GM12878 (cell line): ENCODE results near the gene PRKAG2.

Source experiments
- CHD2 ChIP-seq: IDR thresholded peaks from 2 replicates; pipeline ENCODE4 v1.6.1; 2011; ENCODE audit warnings: low read depth, low read length, improper control_type of control experiment, borderline replicate concordance
- CREB1 ChIP-seq: IDR thresholded peaks from 2 replicates; pipeline ENCODE4 v1.6.1; 2012; ENCODE audit warnings: low read depth, mild to moderate bottlenecking, inconsistent platforms
- FOS ChIP-seq: IDR thresholded peaks from 3 replicates; pipeline ENCODE4 v1.6.1; 2011; ENCODE audit warnings: borderline replicate concordance; ENCODE audit not compliant: insufficient read length; ENCODE audit errors: extremely low read depth
- POLR2A ChIP-seq: IDR thresholded peaks from 2 replicates; pipeline ENCODE4 v1.6.1; 2011; ENCODE audit warnings: low read depth, mild to moderate bottlenecking, low read length
- SREBF2 ChIP-seq: IDR thresholded peaks from 2 replicates; pipeline ENCODE4 v1.6.1; 2012; ENCODE audit warnings: mild to moderate bottlenecking, low read length
- YY1 ChIP-seq: IDR thresholded peaks from 2 replicates; pipeline ENCODE4 v1.6.1; 2011; ENCODE audit warnings: low read depth, mild to moderate bottlenecking, low read length
- ZNF217 ChIP-seq: fragments of 450-650 bp; IDR thresholded peaks from 2 replicates; pipeline ENCODE4 v1.6.1; 2017; ENCODE audit warnings: antibody characterized with exemption, mild to moderate bottlenecking
- ZNF24 ChIP-seq: fragments of 450-650 bp; IDR thresholded peaks from 2 replicates; pipeline ENCODE4 v1.6.1; 2017; ENCODE audit warnings: antibody characterized with exemption, mild to moderate bottlenecking
- TF ChIP-seq, protein P1 (sequence below): IDR thresholded peaks from 2 replicates; pipeline ENCODE4 v1.6.1; 2012; ENCODE audit warnings: mild to moderate bottlenecking, low read depth, low read length
- TF ChIP-seq, protein P2 (sequence below): IDR thresholded peaks from 2 replicates; pipeline ENCODE4 v1.6.1; 2011; ENCODE audit warnings: mild to moderate bottlenecking, low read depth, low read length, moderate library complexity; ENCODE audit not compliant: insufficient replicate concordance
- TF ChIP-seq, protein P3 (sequence below): fragments of 450-650 bp; IDR thresholded peaks from 2 replicates; pipeline ENCODE4 v1.6.1; 2018; ENCODE audit warnings: mild to moderate bottlenecking, low read depth, moderate library complexity; ENCODE audit not compliant: partially characterized antibody

DNA sequence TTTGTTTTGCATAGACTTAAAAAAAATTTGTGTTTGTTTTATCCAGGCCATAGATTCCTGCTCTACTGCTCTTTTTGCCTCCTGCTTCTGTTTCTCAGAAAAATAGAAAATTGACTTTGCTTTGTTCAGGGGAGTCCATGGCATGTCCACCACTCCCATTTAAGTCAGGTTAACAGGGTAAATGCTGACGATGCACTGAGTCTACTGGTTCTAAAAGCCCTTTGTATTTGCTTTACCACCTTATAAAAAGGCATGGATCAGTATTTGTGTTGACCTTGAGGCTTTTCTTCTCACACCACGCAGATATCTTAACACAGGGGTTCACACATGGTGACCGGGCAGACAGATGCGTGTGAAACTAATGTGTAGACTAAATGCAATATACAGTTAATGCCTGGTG, 217.7 kb downstream of the PRKAG2 start:
- TF ChIP-seq SREBF2 (no peak), CREB1 (no peak), CHD2 (no peak), YY1 (no peak), ZNF24 (no peak), POLR2A (no peak), ZNF217 (no peak), FOS (no peak)
- TF ChIP-seq, protein P1, sequence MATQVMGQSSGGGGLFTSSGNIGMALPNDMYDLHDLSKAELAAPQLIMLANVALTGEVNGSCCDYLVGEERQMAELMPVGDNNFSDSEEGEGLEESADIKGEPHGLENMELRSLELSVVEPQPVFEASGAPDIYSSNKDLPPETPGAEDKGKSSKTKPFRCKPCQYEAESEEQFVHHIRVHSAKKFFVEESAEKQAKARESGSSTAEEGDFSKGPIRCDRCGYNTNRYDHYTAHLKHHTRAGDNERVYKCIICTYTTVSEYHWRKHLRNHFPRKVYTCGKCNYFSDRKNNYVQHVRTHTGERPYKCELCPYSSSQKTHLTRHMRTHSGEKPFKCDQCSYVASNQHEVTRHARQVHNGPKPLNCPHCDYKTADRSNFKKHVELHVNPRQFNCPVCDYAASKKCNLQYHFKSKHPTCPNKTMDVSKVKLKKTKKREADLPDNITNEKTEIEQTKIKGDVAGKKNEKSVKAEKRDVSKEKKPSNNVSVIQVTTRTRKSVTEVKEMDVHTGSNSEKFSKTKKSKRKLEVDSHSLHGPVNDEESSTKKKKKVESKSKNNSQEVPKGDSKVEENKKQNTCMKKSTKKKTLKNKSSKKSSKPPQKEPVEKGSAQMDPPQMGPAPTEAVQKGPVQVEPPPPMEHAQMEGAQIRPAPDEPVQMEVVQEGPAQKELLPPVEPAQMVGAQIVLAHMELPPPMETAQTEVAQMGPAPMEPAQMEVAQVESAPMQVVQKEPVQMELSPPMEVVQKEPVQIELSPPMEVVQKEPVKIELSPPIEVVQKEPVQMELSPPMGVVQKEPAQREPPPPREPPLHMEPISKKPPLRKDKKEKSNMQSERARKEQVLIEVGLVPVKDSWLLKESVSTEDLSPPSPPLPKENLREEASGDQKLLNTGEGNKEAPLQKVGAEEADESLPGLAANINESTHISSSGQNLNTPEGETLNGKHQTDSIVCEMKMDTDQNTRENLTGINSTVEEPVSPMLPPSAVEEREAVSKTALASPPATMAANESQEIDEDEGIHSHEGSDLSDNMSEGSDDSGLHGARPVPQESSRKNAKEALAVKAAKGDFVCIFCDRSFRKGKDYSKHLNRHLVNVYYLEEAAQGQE = no peak
- TF ChIP-seq, protein P2, sequence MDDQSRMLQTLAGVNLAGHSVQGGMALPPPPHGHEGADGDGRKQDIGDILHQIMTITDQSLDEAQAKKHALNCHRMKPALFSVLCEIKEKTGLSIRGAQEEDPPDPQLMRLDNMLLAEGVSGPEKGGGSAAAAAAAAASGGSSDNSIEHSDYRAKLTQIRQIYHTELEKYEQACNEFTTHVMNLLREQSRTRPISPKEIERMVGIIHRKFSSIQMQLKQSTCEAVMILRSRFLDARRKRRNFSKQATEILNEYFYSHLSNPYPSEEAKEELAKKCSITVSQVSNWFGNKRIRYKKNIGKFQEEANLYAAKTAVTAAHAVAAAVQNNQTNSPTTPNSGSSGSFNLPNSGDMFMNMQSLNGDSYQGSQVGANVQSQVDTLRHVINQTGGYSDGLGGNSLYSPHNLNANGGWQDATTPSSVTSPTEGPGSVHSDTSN = no peak
- TF ChIP-seq, protein P3, sequence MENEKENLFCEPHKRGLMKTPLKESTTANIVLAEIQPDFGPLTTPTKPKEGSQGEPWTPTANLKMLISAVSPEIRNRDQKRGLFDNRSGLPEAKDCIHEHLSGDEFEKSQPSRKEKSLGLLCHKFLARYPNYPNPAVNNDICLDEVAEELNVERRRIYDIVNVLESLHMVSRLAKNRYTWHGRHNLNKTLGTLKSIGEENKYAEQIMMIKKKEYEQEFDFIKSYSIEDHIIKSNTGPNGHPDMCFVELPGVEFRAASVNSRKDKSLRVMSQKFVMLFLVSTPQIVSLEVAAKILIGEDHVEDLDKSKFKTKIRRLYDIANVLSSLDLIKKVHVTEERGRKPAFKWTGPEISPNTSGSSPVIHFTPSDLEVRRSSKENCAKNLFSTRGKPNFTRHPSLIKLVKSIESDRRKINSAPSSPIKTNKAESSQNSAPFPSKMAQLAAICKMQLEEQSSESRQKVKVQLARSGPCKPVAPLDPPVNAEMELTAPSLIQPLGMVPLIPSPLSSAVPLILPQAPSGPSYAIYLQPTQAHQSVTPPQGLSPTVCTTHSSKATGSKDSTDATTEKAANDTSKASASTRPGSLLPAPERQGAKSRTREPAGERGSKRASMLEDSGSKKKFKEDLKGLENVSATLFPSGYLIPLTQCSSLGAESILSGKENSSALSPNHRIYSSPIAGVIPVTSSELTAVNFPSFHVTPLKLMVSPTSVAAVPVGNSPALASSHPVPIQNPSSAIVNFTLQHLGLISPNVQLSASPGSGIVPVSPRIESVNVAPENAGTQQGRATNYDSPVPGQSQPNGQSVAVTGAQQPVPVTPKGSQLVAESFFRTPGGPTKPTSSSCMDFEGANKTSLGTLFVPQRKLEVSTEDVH = no peak
